Measurements from ENCODE around the gene KAT6B.
A peak's percentile ranks its signal among the peaks of the same experiment; 100 is the strongest.
"Not testable (repeated sequence)": the region's sequence is repeated elsewhere in the genome, so short reads cannot be mapped to it uniquely, and the experiment has no call there.

The KAT6B gene

GRCh38 chr10:74863551-74863950 is 37.2 kb downstream of the KAT6B start:
- DNase-seq, result no peak

GRCh38 chr10:74867351-74867750 is 41.0 kb downstream of the KAT6B start:
- no peak for DNase-seq

DNA sequence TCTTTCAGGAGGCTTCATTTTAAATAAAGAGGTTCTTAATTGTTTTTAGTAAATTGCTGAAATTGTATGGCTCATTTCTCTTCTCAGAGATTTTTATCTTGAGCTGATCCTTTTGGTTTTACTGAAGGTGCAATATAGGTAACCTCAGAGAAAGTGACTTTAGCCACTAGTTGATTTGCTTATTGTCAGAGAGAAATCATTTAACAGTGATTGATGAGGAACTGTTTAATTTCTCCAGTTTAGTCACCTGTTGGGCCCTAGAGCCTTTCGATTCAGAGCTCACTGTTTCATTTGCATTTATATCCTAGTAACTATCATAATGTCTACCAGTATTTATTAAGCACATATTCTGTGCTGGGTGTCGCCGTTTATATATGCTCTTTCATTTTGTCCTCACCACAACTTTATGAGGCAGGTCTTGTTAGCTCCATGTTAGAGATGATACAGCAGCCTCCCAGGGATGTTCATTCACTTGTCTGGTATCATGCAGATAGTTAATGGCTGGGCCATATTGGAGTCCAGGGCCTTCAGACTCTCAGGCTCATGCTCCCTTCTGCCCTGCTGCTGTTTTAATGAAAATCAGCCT is 42.1 kb downstream of the KAT6B start:
- no peak for DNase-seq

DNA sequence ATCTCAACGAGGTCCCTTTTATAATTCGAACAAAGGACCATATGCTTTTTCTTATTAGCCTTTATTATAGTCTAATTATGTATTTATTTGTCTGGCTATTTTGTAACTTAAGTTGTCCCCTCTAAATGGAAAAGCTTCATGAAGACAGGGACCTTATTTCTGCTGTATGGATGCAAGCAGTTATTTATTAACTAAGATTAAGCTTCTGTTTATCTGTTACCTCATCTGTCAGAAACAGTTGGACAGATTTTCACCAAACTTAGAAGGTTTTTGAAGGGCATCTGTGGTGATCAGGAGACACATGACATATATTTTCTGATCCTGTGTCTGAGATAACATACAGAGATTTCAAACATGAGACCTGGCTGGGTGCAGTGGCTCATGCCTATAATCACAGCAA is 43.2 kb downstream of the KAT6B start:
- no peak for DNase-seq

DNA sequence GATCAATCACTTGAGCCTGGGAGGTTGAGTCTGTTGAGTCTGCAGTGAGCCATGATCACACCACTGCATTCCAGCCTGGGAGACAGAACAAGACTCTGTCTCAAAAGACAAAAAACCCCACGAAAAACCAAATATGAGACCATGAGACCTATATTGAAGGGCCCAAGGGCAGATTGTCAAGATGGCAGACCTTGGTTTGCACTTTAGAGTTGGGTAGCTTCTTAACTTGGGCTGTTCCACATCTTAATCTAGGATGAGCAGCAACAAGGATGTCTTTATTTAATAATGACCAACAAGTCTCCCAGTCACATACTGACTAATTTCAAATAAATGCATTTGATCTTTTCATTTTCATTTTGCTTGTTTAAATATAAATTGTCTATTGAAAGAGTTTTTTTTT is 43.8 kb downstream of the KAT6B start:
- no peak for DNase-seq

DNA sequence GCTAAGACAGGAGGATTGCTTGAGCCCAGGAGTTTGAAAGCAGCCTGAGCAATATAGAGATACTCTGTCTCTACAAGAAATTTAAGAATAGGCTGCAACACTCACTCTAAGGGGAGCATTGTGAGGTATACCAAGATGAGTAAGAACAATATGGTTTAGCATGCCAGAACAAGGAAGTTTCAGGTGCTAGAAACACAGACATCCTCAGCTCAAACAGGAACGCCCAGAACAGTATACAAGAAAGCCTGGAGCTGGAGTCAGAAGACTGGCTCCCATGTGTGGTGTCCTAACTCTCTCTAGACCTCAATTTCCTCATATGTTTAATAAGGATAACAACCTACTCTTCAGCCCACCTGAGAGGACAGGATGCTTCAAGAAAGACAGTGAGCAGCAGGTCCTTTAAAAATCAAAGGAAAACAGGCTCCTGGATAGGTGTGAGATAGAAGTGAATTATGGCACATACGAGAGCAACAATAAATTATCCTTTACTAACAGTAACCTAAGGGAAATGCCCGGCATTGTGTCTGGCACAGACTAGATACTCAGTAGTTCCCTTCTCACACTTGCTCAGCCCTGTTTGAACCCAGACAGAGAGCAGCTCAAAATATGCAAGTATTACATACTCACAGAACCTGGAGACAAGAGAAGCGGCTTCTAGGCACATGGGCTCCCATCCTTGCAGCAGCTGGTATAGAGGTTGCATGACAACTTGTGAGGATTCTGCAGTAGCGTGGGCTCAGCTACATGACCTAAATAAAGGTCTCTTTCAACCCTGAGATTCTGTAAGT is 45.4 kb downstream of the KAT6B start:
- DNase-seq, result peak; percentile 38

- DNase-seq, result no peak
These were observed 47.5 kb downstream of the KAT6B start for GRCh38 chr10:74873803-74874454.

- DNase-seq, result no peak
These were observed 48.2 kb downstream of the KAT6B start for GRCh38 chr10:74874649-74875048.

DNA sequence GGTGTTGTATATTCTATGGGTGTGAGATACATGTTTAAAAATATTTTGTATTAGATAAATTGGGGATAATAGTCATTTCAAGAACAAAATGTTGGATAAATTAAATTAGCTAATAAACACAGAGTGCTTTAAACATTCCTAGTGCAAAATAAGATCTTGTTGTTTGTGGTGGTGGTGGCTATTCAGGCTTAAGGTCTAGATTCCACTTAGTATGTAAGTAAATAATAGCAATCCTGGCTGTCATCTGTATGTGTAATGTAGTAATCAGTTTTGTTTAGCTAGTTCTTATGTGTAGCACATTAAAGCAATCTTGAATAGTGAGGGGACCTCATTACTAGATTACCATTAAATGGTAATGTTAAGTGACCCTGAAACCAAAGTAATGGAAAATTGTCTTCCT is 48.7 kb downstream of the KAT6B start:
- no peak for DNase-seq

DNA sequence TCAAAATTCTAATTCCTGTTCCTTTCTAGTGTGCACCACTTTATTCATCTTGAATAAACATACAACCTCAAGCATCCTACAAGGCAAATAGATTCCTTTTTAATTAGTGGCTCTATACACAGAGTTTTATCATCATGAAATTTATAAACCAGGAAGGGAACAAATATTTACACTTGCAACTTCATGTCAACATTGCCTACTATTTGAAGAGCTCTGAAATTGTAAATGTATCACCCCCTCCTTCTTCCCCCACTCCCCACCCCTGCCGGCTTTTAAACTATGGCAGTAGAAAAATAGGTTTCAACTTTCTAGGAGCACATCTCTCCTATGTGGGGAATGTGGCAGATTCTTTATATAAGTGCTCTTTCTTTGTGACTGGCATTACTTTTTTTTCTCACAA is 49.6 kb downstream of the KAT6B start:
- no peak for DNase-seq

GRCh38 chr10:74877054-74877453 is 50.7 kb downstream of the KAT6B start:
- not testable (repeated sequence) for DNase-seq

DNA sequence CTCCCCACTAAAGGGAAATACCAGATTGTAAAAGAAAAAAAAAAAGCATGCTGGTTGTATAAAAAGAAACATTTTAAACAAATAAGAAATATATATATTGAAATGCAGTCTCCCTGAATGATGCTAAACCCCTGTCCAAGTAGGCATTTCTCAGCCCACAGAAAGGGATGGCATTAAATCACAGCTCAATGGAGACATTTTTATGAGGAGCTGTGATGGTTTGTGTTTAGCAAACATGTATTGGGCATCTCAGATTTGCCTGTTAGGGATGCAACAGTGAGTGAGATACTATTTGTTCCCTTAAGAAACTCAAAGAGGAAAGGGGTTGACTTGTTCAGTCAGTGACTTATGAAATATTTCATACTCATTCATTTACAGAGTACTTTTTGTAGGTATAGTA is 51.5 kb downstream of the KAT6B start:
- no peak for DNase-seq

DNA sequence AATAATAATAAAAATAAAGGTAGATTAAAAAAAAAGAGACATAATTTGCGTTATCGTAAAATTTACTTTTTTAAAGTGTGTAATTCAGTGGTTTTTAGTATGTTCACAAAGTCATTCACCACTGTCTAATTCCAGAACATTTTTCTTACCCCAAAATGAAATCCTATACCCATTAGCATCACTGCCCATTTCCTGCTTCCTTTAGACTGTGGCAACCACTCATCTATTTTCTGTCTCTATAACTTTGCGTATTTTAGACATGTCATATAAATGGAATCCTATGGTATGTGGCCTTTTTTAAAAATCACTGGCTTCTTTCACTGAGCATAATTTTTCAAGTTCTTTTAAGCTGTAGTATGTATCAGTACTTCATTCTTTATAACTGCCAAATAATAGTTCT is 53.6 kb downstream of the KAT6B start:
- no peak for DNase-seq

DNA sequence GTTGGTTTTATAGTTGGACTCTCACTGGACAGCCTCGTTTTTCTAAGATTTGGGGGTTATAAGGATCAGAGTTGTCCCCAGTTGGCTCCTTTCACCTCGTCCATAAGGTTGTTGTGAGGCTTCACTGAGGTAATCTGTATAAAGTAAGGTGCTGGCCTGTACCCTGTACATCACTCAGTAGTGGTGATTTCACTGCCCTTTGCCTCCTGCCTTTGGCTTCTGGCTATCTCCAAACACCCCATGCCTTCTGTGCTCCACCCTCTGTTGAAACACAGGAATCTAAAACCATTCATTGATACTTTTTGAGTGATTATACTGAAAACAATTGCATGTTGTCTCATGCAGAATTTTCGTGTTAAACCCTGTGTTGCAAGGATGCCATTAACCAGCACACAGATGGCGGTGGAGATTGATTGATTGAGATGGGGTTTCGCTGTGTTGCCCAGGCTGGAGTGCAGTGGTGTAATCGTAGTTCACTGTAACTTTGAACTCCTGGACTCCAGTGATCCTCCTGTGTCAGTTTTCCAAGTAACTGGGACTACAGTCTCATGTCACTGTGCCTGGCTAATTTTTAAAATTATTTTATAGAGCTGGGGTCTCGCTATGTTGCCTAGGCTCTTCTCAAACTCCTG is 55.0 kb downstream of the KAT6B start:
- no peak for DNase-seq

DNA sequence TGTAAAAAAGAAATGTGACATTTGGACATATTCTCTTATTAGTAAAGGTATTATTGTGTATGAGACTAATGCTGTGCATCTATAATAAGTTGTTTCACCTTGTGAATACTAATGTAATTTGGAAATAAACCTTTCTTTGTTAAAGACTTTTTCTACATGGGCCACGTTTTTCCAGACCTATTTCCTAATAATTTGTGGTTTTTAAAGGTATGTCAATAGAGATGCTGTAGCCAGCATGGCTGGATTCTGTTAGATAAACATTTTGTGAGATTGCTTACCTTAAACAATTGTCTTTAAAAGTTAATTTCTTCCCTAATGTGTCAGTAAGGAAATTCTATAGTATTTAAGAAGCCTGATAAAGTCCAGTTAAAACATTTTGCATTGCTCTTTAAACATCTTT is 56.0 kb downstream of the KAT6B start:
- no peak for DNase-seq

DNA sequence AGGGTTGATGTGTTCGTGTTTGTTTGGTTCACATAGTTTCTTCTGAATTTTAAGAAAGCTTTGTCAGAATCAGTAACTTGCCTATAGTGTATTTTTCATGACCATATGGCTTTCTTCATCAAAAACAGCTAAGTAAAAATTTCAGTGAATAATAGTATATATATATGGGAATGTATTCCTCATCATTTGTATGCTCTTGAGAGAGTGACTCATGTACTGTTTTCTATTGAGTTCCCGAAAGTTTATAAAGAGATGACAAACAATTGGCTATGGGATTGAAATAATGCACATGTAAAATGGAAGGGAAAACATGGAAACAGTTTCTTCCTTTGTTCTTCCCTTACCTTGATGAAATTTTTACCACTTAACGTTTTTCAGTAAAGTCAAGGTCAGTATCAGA is 56.4 kb downstream of the KAT6B start:
- no peak for DNase-seq

DNA sequence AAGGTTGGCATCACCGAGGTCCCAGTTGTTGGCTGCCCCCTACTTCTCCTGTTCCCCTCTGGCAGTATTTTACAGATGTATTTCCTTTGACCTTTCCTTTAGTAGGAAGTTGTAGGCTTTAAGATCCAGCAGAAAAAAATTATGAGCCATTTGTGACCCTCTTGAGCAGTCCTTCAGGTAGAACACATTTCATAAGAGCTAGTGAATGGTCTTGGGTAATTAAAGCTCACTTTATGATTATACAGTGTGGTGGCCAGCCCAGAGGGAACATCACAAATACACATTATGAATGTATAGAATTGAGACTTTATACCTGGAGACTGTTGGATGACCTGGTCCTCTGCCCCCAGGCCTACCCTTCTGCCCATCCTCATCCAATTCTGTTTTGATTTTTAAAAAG is 57.0 kb downstream of the KAT6B start:
- DNase-seq, result no peak

DNA sequence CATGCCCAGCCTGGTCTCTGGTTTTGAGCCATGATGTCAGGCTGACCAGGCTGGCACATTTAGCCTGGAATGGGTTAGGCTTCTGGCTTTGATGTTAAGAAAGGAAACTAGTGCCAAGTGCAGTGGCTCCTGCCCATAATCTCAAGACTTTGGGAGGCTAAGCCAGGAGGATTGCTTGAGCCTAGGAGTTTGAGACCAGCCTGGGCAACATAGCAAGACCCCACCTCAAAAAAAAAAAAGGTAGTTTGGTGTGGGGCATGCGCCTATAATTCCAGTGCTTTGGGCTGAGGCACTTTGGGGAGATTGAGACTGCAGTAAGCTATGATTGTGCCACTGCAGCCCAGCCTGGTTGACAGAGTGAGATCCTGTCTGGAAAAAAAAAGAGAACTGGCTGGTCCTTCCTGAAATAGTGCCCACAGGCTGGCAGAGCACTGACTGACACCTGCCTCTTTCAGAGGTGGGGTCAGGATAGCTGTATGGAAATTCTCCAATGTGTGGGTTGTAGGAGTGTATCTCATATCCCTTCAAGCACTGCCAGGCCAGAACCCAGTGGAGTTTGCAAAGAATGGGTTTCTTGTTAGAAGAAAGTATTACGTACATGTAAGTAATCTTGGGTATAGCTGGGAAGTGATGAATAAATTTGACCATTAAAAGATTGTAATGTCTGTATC is 61.3 kb downstream of the KAT6B start:
- DNase-seq, result no peak

DNA sequence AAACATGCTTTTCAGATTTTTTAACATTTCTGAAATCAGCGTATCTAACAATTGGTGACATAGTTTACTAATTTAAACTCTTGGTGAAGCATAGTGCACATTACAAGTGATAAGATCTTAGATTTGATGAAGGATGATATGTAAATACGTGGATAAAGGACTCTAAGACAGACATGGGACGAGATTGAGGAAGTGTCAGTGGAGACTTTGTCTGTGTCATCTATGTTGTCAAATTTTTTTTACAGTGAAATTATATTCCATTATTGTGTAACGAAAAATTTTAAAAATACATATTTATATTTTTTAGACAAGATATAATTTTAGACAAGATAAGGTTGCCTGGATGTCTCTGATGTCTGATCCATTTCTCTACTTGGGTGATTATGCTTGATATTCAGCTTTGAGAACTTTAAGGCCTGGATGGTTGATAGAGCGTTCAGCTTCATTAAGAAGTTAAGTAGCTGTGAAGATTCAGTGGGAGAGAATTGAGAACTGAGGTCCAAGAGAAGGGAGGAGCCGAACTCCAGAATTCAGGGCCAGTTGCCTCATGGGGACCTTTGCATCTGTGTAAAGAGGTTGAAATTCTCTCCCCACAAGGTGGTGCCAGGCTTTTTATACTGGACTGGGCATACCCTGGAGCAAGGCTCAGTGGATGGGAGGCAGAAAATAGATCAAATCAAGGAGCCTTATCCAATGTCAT is 62.7 kb downstream of the KAT6B start:
- peak; percentile 37 for DNase-seq

DNA sequence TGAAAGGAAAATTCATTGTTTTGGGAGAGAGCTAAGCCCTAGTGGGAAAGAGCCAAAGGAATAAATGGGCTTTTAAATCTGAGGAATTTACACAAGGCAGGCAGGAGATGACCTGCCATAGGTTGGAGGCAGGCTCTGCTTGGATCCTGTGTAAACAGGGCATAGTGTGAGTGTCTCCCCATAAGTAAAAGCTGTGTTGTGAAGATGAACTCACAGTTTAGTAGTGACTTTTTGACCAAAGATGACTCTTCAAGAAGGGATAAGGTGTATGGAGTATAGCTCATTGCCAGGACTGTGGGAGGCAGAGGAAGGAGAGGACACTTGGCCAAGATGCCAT is 63.2 kb downstream of the KAT6B start:
- no peak for DNase-seq

DNA sequence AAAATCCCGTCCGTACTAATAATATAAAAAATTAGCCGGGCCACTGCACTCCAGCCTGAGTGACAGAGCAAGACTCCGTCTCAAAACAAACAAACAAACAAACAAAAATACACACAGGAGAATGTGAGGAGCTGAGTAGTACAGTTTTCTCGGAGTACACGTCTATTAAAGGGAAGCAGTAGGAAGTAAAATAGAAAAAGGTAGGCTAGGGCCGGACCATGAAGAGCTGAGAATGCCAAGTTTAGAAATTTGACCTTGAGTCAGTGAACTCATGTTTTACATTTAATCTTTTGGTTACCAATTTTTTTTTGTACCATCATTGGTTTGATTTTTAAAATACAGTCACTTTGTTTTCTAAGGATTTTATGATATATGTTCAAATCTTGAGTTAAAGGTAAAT is 64.1 kb downstream of the KAT6B start:
- no peak for DNase-seq

DNA sequence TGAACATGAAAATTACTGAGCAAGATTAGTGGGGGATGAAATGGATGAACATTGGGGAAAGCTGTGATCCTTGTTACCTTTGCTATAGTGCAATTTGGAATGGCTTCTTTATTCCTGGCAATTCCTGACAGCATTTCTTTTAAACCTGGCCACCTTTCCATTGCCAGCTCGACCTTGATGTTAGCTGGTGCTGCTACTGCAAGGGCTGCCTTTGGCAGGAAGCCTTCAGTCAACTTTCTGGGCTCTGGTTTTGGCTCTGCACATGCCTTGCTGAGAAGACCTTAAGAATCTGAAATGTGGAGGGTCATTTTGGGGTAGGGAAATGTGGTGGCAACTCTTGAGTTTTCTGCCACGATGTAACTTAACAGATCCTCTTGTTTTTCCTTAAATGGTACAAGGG is 64.7 kb downstream of the KAT6B start:
- DNase-seq, result no peak

DNA sequence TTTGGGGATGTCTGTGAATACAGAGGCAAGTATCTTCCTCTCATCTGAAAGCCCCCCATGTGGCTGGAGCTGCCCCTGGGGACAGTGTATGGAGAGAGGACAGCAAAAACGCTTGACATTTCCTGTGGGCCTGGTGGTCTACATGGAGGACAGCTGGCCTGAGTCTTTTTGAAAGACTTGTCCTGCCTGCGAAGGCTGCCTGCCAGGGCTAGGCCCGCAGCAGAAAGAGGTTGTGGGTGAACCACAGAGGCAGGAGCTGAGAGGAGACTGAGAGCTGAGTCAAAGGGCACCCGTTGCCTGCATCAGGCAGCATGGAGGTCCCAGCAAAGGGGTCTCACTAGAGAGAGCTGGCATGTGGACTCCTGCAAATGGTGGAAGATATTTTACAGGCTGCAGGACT is 66.4 kb downstream of the KAT6B start:
- DNase-seq, result no peak
